Fibroblast of skin of left quadriceps (primary cell): Measurements from ENCODE around the gene MTNR1A.
"Not testable (repeated sequence)": the region's sequence is repeated elsewhere in the genome, so short reads cannot be mapped to it uniquely, and the experiment has no call there.

Source experiments
- DNase-seq, 2 experiments: peaks; one replicate each; pipeline ENCODE4 v3.0.0-alpha.2; 2013; ENCODE audit warnings: low read depth in 2 of 2

Gene MTNR1A

GRCh38 chr4:186563761-186564160 is 8.4 kb upstream of the MTNR1A start:
- no peak for DNase-seq

- no peak for DNase-seq
Measured at GRCh38 chr4:186561748-186562147, 6.4 kb upstream of the MTNR1A start.

- DNase-seq, result no peak
Measured at GRCh38 chr4:186560647-186561046, 5.3 kb upstream of the MTNR1A start.

- peak; percentile 46 to 48 for DNase-seq
Measured at GRCh38 chr4:186557486-186557885, 2.1 kb upstream of the MTNR1A start.

- peak in 1 of 2 experiments; percentile 3 for DNase-seq
Measured at GRCh38 chr4:186557061-186557460, 1.7 kb upstream of the MTNR1A start.

- DNase-seq, result no peak
Measured at GRCh38 chr4:186554539-186554913, 841 bp downstream of the MTNR1A start.

- no peak for DNase-seq
Measured at GRCh38 chr4:186553717-186554116, 1.6 kb downstream of the MTNR1A start.

- no peak for DNase-seq
Measured at GRCh38 chr4:186551849-186552248, 3.5 kb downstream of the MTNR1A start.

- no peak for DNase-seq
Measured at GRCh38 chr4:186545436-186545835, 9.9 kb downstream of the MTNR1A start.

- no peak for DNase-seq
Measured at GRCh38 chr4:186543206-186543605, 12.2 kb downstream of the MTNR1A start.

- DNase-seq, result no peak
Measured at GRCh38 chr4:186541801-186542200, 13.6 kb downstream of the MTNR1A start.

- no peak for DNase-seq
Measured at GRCh38 chr4:186537843-186538521, 17.4 kb downstream of the MTNR1A start.

GRCh38 chr4:186536285-186536684 is 19.1 kb downstream of the MTNR1A start:
- DNase-seq, result no peak

- DNase-seq, result no peak
Measured at GRCh38 chr4:186534056-186534455, 21.3 kb downstream of the MTNR1A start.

GRCh38 chr4:186523927-186524326 is 31.4 kb downstream of the MTNR1A start:
- not testable (repeated sequence) for DNase-seq

GRCh38 chr4:186516287-186516686 is 39.1 kb downstream of the MTNR1A start:
- DNase-seq, result no peak

- DNase-seq, result no peak
Measured at GRCh38 chr4:186514271-186514950, 41.0 kb downstream of the MTNR1A start.

- not testable (repeated sequence) for DNase-seq
Measured at GRCh38 chr4:186504771-186505170, 50.6 kb downstream of the MTNR1A start.

GRCh38 chr4:186502231-186502630 is 53.1 kb downstream of the MTNR1A start:
- DNase-seq, result no peak

- no peak for DNase-seq
Measured at GRCh38 chr4:186501554-186501953, 53.8 kb downstream of the MTNR1A start.

GRCh38 chr4:186500721-186501304 is 54.6 kb downstream of the MTNR1A start:
- DNase-seq, result no peak

GRCh38 chr4:186499467-186499866 is 55.9 kb downstream of the MTNR1A start:
- DNase-seq, result no peak

- DNase-seq, result no peak
Measured at GRCh38 chr4:186497043-186497442, 58.3 kb downstream of the MTNR1A start.
